Loucy (cell line): Measurements from ENCODE around the gene AFF1.

ENCODE experiments used
- H2AFZ ChIP-seq: fragments of 200-600 bp; sonication (generic); 2 replicates; pipeline ENCODE4 v1.6.0; 2016; ENCODE audit warnings: antibody characterized with exemption, mild to moderate bottlenecking, low read length, moderate library complexity
- H3F3A ChIP-seq: fragments of 200-600 bp; 2 replicates; pipeline ENCODE4 v1.6.0; 2016; ENCODE audit warnings: antibody characterized with exemption, low read depth, mild to moderate bottlenecking
- H3K27me3 ChIP-seq: fragments of 200-600 bp; sonication (generic); 2 replicates; pipeline ENCODE4 v1.6.1; 2014; ENCODE audit warnings: low read length, mild to moderate bottlenecking; ENCODE audit not compliant: insufficient read depth, poor library complexity, severe bottlenecking
- H3K36me3 ChIP-seq: fragments of 200-600 bp; sonication (generic); 2 replicates; pipeline ENCODE4 v1.6.1; 2016; ENCODE audit warnings: low read length; ENCODE audit not compliant: insufficient read depth
- H3K4me1 ChIP-seq: fragments of 200-600 bp; sonication (generic); 2 replicates; pipeline ENCODE4 v1.5.1; 2014; ENCODE audit warnings: low read length, mild to moderate bottlenecking; ENCODE audit not compliant: insufficient read depth, poor library complexity, severe bottlenecking
- H3K4me2 ChIP-seq: fragments of 200-600 bp; sonication (generic); 2 replicates; pipeline ENCODE4 v1.6.0; 2014; ENCODE audit warnings: antibody characterized with exemption, low read length, low read depth, mild to moderate bottlenecking; ENCODE audit not compliant: poor library complexity, severe bottlenecking
- H3K4me3 ChIP-seq: fragments of 200-600 bp; sonication (generic); 2 replicates; pipeline ENCODE4 v1.5.1; 2014; ENCODE audit warnings: low read length, mild to moderate bottlenecking, mixed read lengths; ENCODE audit not compliant: poor library complexity, severe bottlenecking
- H3K79me2 ChIP-seq: fragments of 200-600 bp; sonication (generic); 2 replicates; pipeline ENCODE4 v1.6.1; 2014; ENCODE audit warnings: low read length; ENCODE audit not compliant: insufficient read depth
- H3K9ac ChIP-seq: fragments of 200-600 bp; sonication (generic); 2 replicates; pipeline ENCODE4 v1.6.0; 2014; ENCODE audit warnings: mild to moderate bottlenecking, low read depth, low read length, moderate library complexity; ENCODE audit not compliant: poor library complexity, severe bottlenecking
- H3K9me2 ChIP-seq: fragments of 200-600 bp; sonication (generic); replicated peaks from 2 replicates; pipeline ENCODE4 v1.6.1; 2016; ENCODE audit warnings: low read depth, low read length, mixed read lengths
- H3K9me3 ChIP-seq: fragments of 200-600 bp; sonication (generic); 2 replicates; pipeline ENCODE4 v1.6.1; 2014; ENCODE audit warnings: mild to moderate bottlenecking, antibody characterized with exemption, low read length, low read depth; ENCODE audit not compliant: insufficient read depth
- H4K20me1 ChIP-seq: fragments of 200-600 bp; sonication (generic); 2 replicates; pipeline ENCODE4 v1.6.0; 2014; ENCODE audit warnings: antibody characterized with exemption, low read length, mild to moderate bottlenecking; ENCODE audit not compliant: insufficient read depth, poor library complexity, severe bottlenecking
- CTCF ChIP-seq: fragments of 200-600 bp; sonication (generic); conservative IDR thresholded peaks from 2 replicates; pipeline ENCODE4 v1.5.1; 2014; ENCODE audit warnings: mild to moderate bottlenecking, antibody characterized with exemption, low read length
- EZH2phosphoT487 ChIP-seq: fragments of 200-600 bp; IDR thresholded peaks from 2 replicates; pipeline ENCODE4 v1.6.1; 2018; ENCODE audit warnings: antibody characterized with exemption, mild to moderate bottlenecking, moderate library complexity, borderline replicate concordance

Gene AFF1

DNA sequence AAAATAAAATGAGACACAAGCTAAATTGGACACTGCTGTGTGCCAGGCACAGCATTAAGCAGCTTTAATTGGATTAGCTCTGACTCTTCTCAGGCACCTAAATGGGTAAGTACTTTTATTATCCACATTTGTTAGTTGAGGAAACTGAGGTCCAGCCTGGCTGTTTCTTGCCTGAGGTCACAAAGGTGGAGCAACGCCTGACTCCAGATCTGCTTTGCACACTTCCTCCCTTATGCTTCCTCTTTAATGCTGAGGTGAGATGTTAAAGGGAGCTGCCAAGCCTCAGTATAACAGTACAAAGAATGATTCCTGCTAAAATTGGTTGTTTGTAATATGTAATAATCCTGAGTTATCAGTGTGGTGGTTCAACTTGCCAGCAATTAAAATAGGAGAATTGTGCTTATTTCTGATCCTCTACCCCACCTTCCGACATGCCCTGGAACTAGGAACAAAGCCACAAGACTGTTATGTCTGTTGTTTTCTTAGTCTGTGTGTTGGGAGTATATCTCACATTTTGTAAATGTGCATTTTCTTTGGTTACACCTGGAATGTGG, 74.4 kb downstream of the AFF1 start:
- Histone ChIP-seq H3K79me2 (peaks cover 87% of the 10 kb centered on the region), H3F3A (peaks cover 12% of the 10 kb centered on the region; the same call in 1 of the 2 replicates), H3K4me2 (peak overlapping the region; percentile 96), H3K4me1 (peaks cover 71% of the 10 kb centered on the region), H2AFZ (no peak overlapping the region), H3K9me3 (no peaks in the 10 kb centered on the region), H3K36me3 (no peaks in the 10 kb centered on the region), H3K9me2 (no peaks in the 10 kb centered on the region), H3K27me3 (no peaks in the 10 kb centered on the region), H3K4me3 (peak overlapping the region; percentile 89), H3K9ac (peak overlapping the region; percentile 87), H4K20me1 (peaks cover 70% of the 10 kb centered on the region)
- no peak for TF ChIP-seq EZH2phosphoT487
- peak; percentile 24; the same call in 1 of the 2 replicates for TF ChIP-seq CTCF

GRCh38 chr4:87010192-87010591, 75.4 kb downstream of the AFF1 start:
- Histone ChIP-seq H3K4me3 (peak overlapping the region; percentile 89), H3K27me3 (no peaks in the 10 kb centered on the region), H4K20me1 (peaks cover 80% of the 10 kb centered on the region), H3K9ac (peak overlapping the region; percentile 87), H3K9me3 (no peaks in the 10 kb centered on the region), H3K79me2 (peaks cover 88% of the 10 kb centered on the region), H3K36me3 (no peaks in the 10 kb centered on the region), H2AFZ (no peak overlapping the region), H3K9me2 (no peaks in the 10 kb centered on the region), H3F3A (peaks cover 12% of the 10 kb centered on the region; the same call in 1 of the 2 replicates), H3K4me1 (peaks cover 77% of the 10 kb centered on the region), H3K4me2 (peak overlapping the region; percentile 96)
- no peak for TF ChIP-seq CTCF
- no peak for TF ChIP-seq EZH2phosphoT487

- Histone ChIP-seq H3K27me3 (no peaks in the 10 kb centered on the region), H3K4me1 (peaks cover 79% of the 10 kb centered on the region), H4K20me1 (peaks cover 79% of the 10 kb centered on the region), H3K36me3 (no peaks in the 10 kb centered on the region), H3K9me3 (no peaks in the 10 kb centered on the region), H3K9me2 (no peaks in the 10 kb centered on the region), H2AFZ (no peak overlapping the region), H3K79me2 (peaks cover 93% of the 10 kb centered on the region), H3F3A (peaks cover 5% of the 10 kb centered on the region; the same call in 1 of the 2 replicates), H3K4me3 (peak overlapping the region; percentile 65), H3K9ac (peak overlapping the region; percentile 59), H3K4me2 (peak overlapping the region; percentile 96)
- TF ChIP-seq EZH2phosphoT487, result no peak
- no peak for TF ChIP-seq CTCF
These were observed 76.7 kb downstream of the AFF1 start for GRCh38 chr4:87011340-87012034.
